ENCODE data around the gene NR2F2.

The NR2F2 gene

DNA sequence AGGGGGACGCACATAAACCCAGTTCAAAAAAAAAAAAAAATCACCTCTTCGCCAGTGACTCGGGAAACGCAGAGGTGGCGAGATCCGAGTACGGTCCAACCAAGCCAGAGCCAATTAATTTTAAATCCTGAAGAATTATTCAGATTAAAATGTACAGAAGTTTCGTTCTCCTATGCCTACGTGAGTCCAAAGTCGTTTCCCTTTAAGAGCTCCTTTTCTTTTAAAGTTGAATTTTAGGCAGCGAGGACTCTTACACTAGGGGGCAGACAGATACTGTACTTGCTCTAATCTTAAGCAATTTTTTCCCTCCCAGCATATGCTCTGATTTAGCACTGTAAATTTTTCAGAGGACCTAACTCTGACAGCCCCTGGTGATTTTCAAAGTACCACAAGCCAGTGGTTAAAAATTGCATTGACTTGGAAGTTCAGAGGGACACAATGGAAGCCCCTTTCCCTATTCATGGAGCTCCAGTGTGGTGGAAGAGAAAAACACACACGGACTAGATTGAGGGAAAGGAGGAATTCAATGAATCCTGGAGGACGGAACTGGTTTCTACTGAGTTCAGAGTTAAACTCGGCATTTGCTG is 3.3 kb upstream of the NR2F2 start:
- ChIA-PET CTCF (interaction anchor here (0.5 to 2.7 kb wide), 37 partner anchors 9 to 1292 kb away, joined by 3 to 29 read pairs (median 4); no protein-coding TSS in a partner anchor), POLR2A (interaction anchor here (0.8 to 1.9 kb wide), 7 partner anchors 9 to 275 kb away, joined by 3 to 12 read pairs (median 4); no protein-coding TSS in a partner anchor)
- no peak for DNase-seq (ENCODE audit: extremely low spot score)
- TF ChIP-seq ZNF384 (IDR thresholded peaks at IDR 0.05) (peak; percentile 88), CTBP1 (IDR thresholded peaks at IDR 0.05; ENCODE audit: borderline replicate concordance) (peak; percentile 67; the same call in 1 of the 2 replicates), HDGF (IDR thresholded peaks at IDR 0.05; ENCODE audit: borderline replicate concordance) (no peak), PKNOX1 (IDR thresholded peaks at IDR 0.05) (peak; percentile 95), L3MBTL2 (conservative IDR thresholded peaks at IDR 0.05) (peak; percentile 48; the same call in 1 of the 2 replicates)

DNA sequence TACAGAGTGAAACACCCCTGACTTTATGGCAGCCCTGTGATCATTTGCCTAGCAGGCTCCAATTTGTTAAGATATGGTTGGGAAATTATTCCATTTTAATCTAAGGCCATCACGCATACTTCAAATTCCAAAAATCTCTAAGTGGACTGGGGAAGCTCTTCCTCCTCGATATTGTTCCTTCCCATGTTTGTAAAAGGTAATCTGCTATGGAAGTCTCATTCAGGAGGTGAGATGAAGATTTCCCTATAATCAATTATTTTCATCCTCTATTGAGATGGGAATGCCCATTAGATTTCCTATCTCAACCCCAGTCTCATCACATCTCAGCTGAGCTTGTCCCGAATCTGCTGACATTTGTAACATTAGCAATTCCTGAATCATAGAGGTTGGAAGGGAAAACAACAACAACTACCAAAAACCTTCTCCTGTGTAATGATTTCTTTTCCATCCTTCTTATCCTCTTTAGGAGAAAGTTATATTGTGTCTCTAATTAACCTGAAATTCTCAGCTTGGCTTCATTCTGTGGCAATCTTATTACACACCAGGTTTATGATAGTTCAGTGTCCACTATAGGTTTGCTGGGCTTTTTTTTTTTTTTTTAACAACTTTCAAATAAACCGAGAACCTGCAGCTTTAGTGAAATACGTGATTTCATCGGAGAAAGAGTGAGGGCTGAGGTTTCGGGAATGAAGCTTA is 2.2 kb upstream of the NR2F2 start:
- POLR2A ChIA-PET: interaction anchor here (0.8 to 1.9 kb wide), 4 partner anchors 9 to 32 kb away, joined by 3 to 6 read pairs (median 4); no protein-coding TSS in a partner anchor
- no peak for DNase-seq (ENCODE audit: extremely low spot score)
- CTCF ChIA-PET: interaction anchor here (0.7 to 2.7 kb wide), 9 partner anchors 8 to 918 kb away, joined by 3 to 29 read pairs (median 11); no protein-coding TSS in a partner anchor
- TF ChIP-seq ARNT (IDR thresholded peaks at IDR 0.05): no peak
- TF ChIP-seq ELF4 (IDR thresholded peaks at IDR 0.05): no peak
- no peak for TF ChIP-seq FOXM1 (IDR thresholded peaks at IDR 0.05; ENCODE audit: borderline replicate concordance)
- TF ChIP-seq SP1 (IDR thresholded peaks at IDR 0.05): no peak
- no peak for TF ChIP-seq CTBP1 (IDR thresholded peaks at IDR 0.05; ENCODE audit: borderline replicate concordance)
- TF ChIP-seq FOXA1 (IDR thresholded peaks at IDR 0.05): no peak
- TF ChIP-seq ZNF384 (IDR thresholded peaks at IDR 0.05): no peak
- no peak for TF ChIP-seq SUZ12 (IDR thresholded peaks at IDR 0.05)
- TF ChIP-seq FOXK2 (IDR thresholded peaks at IDR 0.05): no peak
- TF ChIP-seq BHLHE40 (IDR thresholded peaks at IDR 0.05; ENCODE audit: borderline replicate concordance): no peak
- TF ChIP-seq NFRKB (IDR thresholded peaks at IDR 0.05): no peak
- no peak for TF ChIP-seq TARDBP (IDR thresholded peaks at IDR 0.05)

DNA sequence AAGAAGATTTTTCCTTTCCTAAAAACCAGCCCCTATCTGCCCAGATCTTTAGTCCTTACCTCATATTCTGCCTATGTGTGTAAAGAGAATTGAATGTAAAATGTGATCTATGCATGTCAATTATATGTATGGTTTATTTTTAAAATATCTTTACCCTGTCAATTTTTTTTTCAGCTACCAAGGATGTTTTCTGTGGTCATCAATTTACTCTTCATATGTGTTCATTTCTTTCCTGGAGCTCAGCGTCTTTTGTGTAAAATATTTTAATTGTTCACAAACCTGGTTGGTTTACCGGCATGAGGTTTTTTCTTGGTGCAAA is 1.7 kb upstream of the NR2F2 start:
- TF ChIP-seq FOXK2 (IDR thresholded peaks at IDR 0.05): no peak
- no peak for TF ChIP-seq ZNF384 (IDR thresholded peaks at IDR 0.05)
- no peak for TF ChIP-seq ELF4 (IDR thresholded peaks at IDR 0.05)
- TF ChIP-seq SP1 (IDR thresholded peaks at IDR 0.05): no peak
- CTCF ChIA-PET: interaction anchor here (2.3 to 2.4 kb wide), 2 partner anchors 12 to 15 kb away, joined by 12 to 29 read pairs; no protein-coding TSS in a partner anchor
- DNase-seq (ENCODE audit: extremely low spot score): no peak
- POLR2A ChIA-PET: interaction anchor here (1.0 to 1.5 kb wide), 2 partner anchors 14 to 31 kb away, joined by 4 read pairs; no protein-coding TSS in a partner anchor

- POLR2A ChIA-PET: interaction anchor here (1.1 to 3.4 kb wide), 6 partner anchors 9 to 33 kb away, joined by 3 to 44 read pairs (median 4); no protein-coding TSS in a partner anchor
- TF ChIP-seq FOXK2 (IDR thresholded peaks at IDR 0.05) (no peak), ELF4 (IDR thresholded peaks at IDR 0.05) (no peak), FOXM1 (IDR thresholded peaks at IDR 0.05; ENCODE audit: borderline replicate concordance) (no peak), PKNOX1 (IDR thresholded peaks at IDR 0.05) (peak; percentile 56; the same call in 1 of the 2 replicates), SUZ12 (IDR thresholded peaks at IDR 0.05) (no peak)
- no peak for DNase-seq (ENCODE audit: extremely low spot score)
- CTCF ChIA-PET: no interaction called here
These were observed 1.0 kb upstream of the NR2F2 start for GRCh38 chr15:96329403-96329981.

- DNase-seq (ENCODE audit: extremely low spot score): no peak
- CTCF ChIA-PET: no interaction called here
- TF ChIP-seq L3MBTL2 (conservative IDR thresholded peaks at IDR 0.05): no peak
- TF ChIP-seq BHLHE40 (IDR thresholded peaks at IDR 0.05; ENCODE audit: borderline replicate concordance): no peak
- no peak for TF ChIP-seq LEF1 (IDR thresholded peaks at IDR 0.05; ENCODE audit: borderline replicate concordance)
- TF ChIP-seq ELF4 (IDR thresholded peaks at IDR 0.05): no peak
- no peak for TF ChIP-seq FOXK2 (IDR thresholded peaks at IDR 0.05)
- TF ChIP-seq SP1 (IDR thresholded peaks at IDR 0.05): no peak
- TF ChIP-seq ARNT (IDR thresholded peaks at IDR 0.05): no peak
- TF ChIP-seq ZNF384 (IDR thresholded peaks at IDR 0.05): no peak
- no peak for TF ChIP-seq PKNOX1 (IDR thresholded peaks at IDR 0.05)
- TF ChIP-seq SUZ12 (IDR thresholded peaks at IDR 0.05): no peak
- no peak for TF ChIP-seq CTBP1 (IDR thresholded peaks at IDR 0.05; ENCODE audit: borderline replicate concordance)
- POLR2A ChIA-PET: interaction anchor here (0.6 to 3.4 kb wide), 10 partner anchors 10 to 158 kb away, joined by 3 to 44 read pairs (median 5); no protein-coding TSS in a partner anchor
These were observed 443 bp upstream of the NR2F2 start for GRCh38 chr15:96330064-96330449.
